CD4-positive, alpha-beta T cell treated with Interleukin-15 for 1 hour (primary cell): ENCODE results near the gene SVIL.
"Not testable (repeated sequence)": the region's sequence is repeated elsewhere in the genome, so short reads cannot be mapped to it uniquely, and the experiment has no call there.

Source experiments
- DNase-seq: peaks from one replicate; pipeline ENCODE4 v3.0.0-alpha.2; 2020

The SVIL gene

GRCh38 chr10:29479981-29480954, 154.5 kb downstream of the SVIL start:
- no peak for DNase-seq

DNA sequence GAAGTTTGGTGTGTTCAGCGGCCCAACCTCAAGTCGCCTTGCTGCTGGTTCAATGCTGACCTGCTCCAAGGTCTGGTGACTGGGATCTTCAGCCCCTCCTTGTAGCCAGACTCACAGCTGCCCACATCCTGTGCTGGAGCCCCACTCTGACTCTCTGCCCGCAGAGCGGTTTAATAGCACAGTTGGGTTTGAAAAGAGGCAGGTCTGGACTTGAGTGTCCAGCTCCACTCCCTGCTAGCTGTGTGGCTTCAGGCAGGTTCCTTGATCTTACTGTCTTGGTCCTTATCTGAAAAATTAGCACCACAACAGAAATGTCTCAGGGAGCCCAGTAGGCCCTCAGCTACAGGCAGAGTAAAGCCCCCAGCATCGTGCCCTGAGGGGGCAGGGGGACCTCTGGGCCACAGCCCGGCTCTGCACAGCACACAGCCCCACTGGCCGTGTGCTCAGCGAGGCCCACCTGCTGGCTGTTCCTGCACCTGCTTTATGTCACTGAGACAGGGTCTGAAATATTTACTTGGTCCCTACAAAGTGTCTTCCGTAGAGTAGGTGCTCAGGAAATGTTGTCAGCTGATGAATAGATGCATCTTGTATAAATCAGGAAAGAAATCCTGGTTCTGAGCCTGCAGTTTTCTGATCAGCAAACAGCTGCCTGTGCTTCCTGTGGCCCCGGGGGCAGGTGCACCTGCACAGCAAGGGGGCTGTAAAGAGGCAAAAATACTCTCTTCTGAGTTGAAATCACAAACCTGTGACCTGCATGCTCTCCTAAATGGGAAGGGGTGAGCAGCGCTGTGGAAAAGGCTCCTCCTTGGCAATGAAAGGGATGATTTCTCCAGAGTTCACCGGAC, 155.5 kb downstream of the SVIL start:
- no peak for DNase-seq

GRCh38 chr10:29473406-29474100, 161.2 kb downstream of the SVIL start:
- DNase-seq, result no peak

- DNase-seq, result no peak
Measured at GRCh38 chr10:29473087-29473356, 161.7 kb downstream of the SVIL start.

DNA sequence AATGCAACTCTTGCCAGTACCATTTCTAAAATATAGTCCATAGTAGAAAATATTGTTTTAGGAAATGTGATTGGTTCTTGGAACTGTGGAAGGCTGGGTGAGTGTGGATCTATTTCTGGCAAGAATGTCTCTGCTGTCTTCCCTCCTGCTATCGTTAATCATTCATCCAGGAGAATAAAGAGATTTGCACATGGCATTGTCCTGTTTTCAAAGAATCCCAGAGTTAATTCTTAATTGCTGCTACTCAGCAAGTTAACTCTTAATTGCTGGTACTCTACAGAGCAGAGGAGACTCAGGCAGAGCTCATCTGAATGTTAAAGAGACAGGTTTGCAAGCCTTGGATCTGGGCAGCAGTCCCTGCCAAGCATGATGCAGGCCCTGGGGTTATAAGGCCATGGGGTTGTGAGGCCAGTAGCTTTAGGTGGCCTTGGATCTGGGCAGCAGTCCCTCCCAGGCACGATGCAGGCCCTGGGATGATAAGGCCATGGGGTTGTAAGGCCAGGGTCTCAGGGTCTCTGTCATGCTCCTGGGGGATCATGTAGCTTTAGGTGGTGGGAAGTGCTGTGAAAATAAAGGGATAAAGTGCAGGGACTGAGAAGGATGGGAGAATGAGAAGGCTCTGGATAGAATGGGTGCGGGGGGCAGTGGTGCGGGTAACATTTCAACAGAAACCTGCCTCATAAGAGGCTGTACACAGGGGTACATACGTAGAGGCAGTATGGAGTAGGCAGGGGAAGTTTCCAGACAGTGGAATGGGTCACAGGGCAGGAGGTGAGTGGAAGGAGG, 162.3 kb downstream of the SVIL start:
- DNase-seq, result no peak

- DNase-seq, result no peak
Measured at GRCh38 chr10:29471544-29471859, 163.3 kb downstream of the SVIL start.

- no peak for DNase-seq
Measured at GRCh38 chr10:29470843-29471543, 163.8 kb downstream of the SVIL start.

DNA sequence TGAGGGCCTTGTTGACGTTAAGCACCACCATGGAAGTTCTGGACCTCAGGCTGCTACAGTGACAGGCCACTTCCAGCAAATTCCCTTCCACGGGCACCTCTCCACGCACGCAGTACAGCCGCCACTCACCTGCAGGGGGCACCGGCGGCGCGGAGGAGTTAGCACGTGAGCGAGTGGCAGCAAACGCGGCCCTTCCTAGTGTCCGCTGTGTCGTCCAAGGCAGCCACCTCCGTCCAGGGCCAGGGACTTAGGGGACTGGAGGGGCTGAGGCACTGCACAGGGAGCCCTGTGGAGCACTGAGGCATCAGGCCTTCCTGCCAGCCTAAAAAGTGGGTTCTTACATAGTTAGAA, 164.4 kb downstream of the SVIL start:
- DNase-seq, result no peak

DNA sequence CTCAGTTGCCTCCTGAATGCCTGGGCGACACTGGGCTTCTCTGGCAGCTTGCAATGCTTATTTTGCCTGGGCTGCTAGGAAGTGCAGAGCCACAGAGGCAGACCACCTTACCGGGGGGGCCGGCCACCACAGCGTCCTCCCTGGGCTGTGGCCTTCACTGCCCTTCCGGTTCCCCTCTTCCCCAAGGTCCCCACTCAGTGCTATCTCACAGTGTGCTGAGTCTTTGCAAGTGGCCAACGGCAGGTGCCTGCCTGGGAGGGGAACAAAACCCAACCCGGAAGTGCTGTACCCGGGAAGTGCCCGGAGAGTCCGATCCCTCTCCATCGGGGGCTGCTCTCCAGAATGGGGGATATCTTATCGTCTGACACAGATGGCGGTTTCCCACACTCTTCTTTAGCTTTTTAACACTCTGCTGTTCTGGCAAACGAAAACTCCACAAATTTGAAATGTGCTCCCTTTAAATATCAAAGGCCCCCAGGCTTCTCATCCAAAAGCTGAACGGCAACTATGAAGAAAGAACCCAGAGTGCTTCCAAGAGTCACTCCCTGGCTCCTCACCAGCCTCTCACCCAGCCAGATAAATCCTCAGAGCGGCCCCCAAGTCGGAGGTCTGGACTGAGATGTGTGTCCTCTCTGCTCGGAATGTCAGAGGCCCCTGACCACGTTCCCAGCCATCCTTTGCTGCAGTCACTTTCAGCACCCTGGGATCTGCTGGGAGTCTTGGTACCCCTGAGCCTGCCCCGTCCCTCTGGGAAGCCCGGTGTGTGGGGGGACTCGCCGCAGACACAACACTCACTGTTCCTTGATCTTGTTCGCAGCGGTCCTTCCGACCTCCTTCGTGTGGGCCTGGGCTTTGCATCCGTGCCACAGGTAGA, 165.1 kb downstream of the SVIL start:
- DNase-seq, result no peak

DNA sequence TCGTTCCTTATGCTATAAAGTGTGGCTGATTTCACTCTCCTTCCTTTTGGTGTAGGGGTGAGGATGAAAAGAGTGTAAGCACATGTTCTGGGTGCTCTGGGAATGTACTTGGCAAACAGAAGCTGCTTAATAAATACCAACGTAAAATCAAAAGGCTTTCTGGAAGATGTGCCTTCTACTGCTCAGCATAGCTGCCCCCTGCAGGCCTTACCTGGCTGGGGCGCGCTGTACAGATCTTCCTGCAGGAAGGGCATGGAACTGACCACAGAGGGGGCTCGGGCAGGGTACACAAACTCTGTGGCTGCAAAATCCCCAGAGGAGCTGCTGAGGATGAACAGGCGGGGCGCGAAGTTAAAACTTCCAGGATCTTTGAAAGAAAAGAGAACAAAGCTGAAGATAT, 169.4 kb downstream of the SVIL start:
- no peak for DNase-seq

GRCh38 chr10:29464671-29465171, 170.1 kb downstream of the SVIL start:
- not testable (repeated sequence) for DNase-seq

- no peak for DNase-seq
Measured at GRCh38 chr10:29461042-29461441, 173.7 kb downstream of the SVIL start.

DNA sequence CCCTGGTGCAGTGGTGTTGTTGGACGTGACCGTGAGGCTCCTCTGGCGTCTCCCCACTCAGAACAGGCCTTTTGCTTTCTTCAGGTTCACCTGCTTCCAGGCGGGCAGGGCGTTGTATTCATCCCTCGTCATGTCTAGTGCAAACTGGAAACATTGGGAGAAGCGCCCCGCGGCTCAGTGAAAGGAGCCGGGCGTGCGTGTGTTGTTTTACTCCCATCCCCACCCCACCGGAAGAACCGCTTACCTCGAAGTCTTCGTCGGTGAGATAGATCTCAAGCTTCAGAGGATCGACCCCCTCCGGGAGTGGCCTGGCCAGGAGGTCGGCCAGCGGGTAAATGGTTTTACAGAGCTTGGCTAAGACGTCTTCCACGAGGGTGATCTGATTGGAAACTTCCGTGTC, 176.6 kb downstream of the SVIL start:
- not testable (repeated sequence) for DNase-seq

- DNase-seq, result no peak
Measured at GRCh38 chr10:29455095-29455494, 179.7 kb downstream of the SVIL start.

DNA sequence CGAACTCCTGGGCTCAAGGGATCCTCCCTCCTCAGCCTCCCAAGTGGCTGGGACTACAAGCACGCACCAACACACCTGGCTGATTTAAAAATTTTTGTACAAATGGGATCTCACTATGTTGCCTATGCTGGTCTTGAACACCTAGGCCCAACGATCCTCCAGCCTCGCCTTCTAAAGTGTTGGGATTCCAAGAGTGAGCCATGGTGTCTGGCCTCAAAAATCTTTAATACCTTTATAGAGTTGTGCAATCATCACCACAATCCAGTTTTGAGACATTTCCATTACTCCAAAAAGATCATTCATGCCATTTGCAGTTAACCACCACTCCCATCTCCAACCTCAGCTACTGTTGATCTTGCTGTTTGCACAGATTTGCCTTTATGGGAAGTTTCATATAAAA, 180.5 kb downstream of the SVIL start:
- no peak for DNase-seq

GRCh38 chr10:29452546-29452945, 182.2 kb downstream of the SVIL start:
- DNase-seq, result no peak

DNA sequence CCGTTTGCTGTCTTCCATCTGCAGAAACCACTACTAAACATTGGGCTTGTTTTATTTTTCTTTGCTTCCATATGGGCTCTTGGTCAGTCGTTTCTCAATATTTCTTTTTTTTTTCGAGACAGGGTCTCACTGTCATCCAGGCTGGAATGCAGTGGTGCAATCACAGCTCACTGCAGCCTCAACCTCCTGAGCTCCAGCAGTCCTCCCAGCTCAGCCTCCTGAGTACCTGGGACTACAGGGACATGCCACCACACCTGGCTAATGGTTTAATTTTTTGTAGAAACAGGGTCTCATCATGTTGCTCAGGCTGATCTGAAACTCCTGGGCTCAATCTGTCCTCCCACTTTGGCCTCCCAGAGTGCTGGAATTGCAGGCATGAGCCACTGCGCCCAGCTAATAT, 182.8 kb downstream of the SVIL start:
- DNase-seq, result no peak

DNA sequence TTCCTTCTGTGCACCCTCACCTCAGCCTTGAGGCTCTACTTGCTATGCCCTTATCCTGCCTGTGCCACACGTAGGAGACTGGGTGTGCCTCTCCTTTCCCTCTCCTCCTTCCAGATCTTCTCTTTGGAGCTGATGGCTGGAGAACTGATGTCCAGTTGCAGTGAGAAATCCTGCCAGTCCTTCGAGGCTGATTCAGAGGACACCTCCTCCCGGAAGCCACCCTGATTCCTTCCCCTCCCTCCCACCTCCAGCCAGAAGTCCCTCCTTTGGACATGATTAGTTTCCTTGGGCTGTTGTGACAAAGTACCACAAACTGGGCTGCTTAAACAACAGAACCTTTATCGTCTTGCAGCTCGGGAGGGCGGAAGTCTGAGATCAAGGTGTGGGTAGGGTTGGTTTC, 184.4 kb downstream of the SVIL start:
- DNase-seq, result no peak

- peak; percentile 55 for DNase-seq
Measured at GRCh38 chr10:29448756-29449592, 185.8 kb downstream of the SVIL start.

- DNase-seq, result no peak
Measured at GRCh38 chr10:29448125-29448524, 186.6 kb downstream of the SVIL start.
